Subcutaneous adipose tissue (tissue), 4 donors: Measurements from ENCODE around the gene MGAT5. TPM values are rescaled to one million over a fixed set of nuclear protein-coding genes. Genes with fewer than 3 reads are reported as not detected.

Source experiments
- CTCF ChIP-seq: fragments of 450-650 bp; IDR thresholded peaks from one replicate; pipeline ENCODE4 v1.5.1; 2016; ENCODE audit warnings: low read depth, mild to moderate bottlenecking, control low read depth, antibody characterized with exemption, moderate library complexity
- total RNA-seq, 4 donors: library from RNA; depleted of rRNA; stranded (reverse); fragments of >200 nt; gene quantifications; one replicate each; pipeline ENCODE4 v1.1.0, GENCODE V29; 2016

The MGAT5 gene
- total RNA-seq, 4 donors from 2014 or later: 22.0 to 42.8 (median 32.2) TPM

DNA sequence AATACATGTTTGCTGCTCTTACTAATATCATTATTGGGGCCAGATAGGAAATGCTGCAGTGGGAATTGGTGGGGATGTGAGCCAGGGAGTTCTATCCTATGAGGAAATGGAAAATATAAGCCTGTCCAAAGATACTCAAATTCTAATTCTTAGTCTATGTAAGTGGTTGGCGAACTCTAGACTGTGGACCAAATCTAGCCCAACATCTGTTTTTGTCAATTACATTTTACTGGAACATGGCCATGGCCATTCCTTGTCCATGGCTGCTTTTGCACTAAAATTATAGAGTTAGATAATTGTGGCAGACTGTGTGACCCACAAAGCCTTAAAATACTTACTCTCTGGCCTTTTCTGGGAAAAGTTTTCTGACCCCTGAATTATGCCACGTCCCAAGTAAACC, 113.3 kb downstream of the MGAT5 start:
- TF ChIP-seq CTCF: no peak

DNA sequence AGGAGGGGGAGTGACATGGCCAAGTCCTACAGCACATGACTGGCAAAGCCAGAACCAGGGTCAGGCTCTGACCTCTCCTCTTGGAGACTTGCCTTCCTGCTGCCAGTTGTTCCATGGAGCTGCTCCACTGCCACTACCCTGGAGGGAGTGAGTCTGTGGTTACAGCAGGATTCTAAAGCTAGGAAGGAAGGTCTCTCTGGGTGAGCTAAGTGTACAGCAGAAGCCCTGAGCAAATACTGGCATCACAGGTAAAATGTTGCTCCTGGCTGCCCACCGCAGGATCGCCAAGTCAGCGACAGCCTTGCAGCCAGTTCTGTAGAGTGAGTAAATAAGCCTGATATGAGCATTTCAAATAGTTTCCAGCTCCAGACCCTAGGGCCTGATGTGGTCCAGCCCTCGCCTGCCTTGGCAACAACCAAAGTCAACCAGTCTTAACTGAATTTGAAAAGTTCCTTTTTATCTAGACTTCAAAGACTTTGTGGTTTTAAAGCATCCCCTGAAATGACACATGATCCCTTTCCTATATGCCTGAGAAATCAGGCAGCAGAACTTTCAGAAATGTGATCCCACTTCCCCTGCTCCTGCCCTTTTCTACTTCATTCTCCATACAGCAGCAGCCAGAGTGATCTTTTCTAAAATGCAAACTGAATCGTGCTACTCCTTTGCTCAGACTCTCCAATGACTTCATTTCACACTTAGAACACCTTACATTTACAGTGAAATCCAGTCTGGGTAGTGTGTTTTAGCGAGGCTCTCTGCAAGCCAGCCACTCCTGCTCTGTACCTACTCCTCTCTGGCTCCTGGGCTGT, 114.3 kb downstream of the MGAT5 start:
- no peak for TF ChIP-seq CTCF

GRCh38 chr2:134369220-134369902, 115.5 kb downstream of the MGAT5 start:
- TF ChIP-seq CTCF: no peak

GRCh38 chr2:134370655-134371445, 117.0 kb downstream of the MGAT5 start:
- no peak for TF ChIP-seq CTCF

GRCh38 chr2:134372141-134372540, 118.3 kb downstream of the MGAT5 start:
- no peak for TF ChIP-seq CTCF

DNA sequence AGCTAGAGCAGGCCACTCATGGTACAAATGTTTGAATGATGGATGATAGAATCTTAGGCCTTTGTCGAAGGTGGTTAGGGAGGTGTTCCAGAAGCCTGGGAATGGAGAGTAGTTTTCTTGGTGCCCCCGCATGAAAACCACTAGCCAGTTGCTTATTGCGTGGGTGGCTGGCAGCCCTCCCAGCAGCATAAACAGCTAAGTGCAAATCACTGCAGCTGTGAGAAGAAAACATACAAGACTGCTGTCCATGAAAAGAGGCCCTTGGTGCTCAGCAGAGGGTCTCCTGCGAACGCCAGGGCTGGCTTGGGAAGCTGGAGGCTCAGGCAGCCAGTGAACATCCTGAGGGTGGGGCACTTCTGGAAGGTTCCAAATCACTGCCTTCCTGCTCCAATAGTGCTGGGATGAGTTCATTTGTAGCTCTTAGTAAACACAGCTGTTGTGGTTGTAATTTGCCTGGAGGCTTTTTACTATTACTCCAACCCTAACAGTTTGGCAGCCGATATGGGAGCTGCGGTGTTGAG, 118.8 kb downstream of the MGAT5 start:
- TF ChIP-seq CTCF: no peak
